NCI-H128 (cell line): Measurements from ENCODE around the gene STAM2.
"Not testable (repeated sequence)": the region's sequence is repeated elsewhere in the genome, so short reads cannot be mapped to it uniquely, and the experiment has no call there.

Experiments
- DNase-seq: peaks from one replicate; lab custom pipeline; 2025; ENCODE audit not compliant: unreplicated experiment; lab: John Stamatoyannopoulos, UW

Gene STAM2

GRCh38 chr2:152107140-152107539 is 68.4 kb downstream of the STAM2 start:
- DNase-seq = not testable (repeated sequence)

- no peak for DNase-seq
Measured at GRCh38 chr2:152106464-152106863, 69.1 kb downstream of the STAM2 start.

- no peak for DNase-seq
Measured at GRCh38 chr2:152103271-152103670, 72.3 kb downstream of the STAM2 start.

GRCh38 chr2:152100961-152101360 is 74.6 kb downstream of the STAM2 start:
- DNase-seq = no peak

GRCh38 chr2:152099367-152100050 is 76.1 kb downstream of the STAM2 start:
- no peak for DNase-seq

- DNase-seq = no peak
Measured at GRCh38 chr2:152098496-152099366, 76.8 kb downstream of the STAM2 start, which contains the start of gene CACNB4. Gene CACNB4, minus strand, starts transcription at chr2:152099044.

GRCh38 chr2:152097801-152098495 is 77.6 kb downstream of the STAM2 start:
- no peak for DNase-seq

- DNase-seq = no peak
Measured at GRCh38 chr2:152097290-152097800, 78.2 kb downstream of the STAM2 start.

- no peak for DNase-seq
Measured at GRCh38 chr2:152095146-152095545, 80.4 kb downstream of the STAM2 start.

GRCh38 chr2:152094014-152094413 is 81.5 kb downstream of the STAM2 start:
- DNase-seq = no peak

- no peak for DNase-seq
Measured at GRCh38 chr2:152093464-152093863, 82.1 kb downstream of the STAM2 start.

- no peak for DNase-seq
Measured at GRCh38 chr2:152092095-152092494, 83.5 kb downstream of the STAM2 start.

- DNase-seq = not testable (repeated sequence)
Measured at GRCh38 chr2:152090726-152091125, 84.8 kb downstream of the STAM2 start.

- DNase-seq = no peak
Measured at GRCh38 chr2:152089238-152089637, 86.3 kb downstream of the STAM2 start.

GRCh38 chr2:152088006-152088405 is 87.6 kb downstream of the STAM2 start:
- DNase-seq = no peak

GRCh38 chr2:152086231-152086630 is 89.3 kb downstream of the STAM2 start:
- no peak for DNase-seq

GRCh38 chr2:152084076-152084475 is 91.5 kb downstream of the STAM2 start:
- DNase-seq = no peak

- no peak for DNase-seq
Measured at GRCh38 chr2:152083202-152083875, 92.2 kb downstream of the STAM2 start.

- DNase-seq = no peak
Measured at GRCh38 chr2:152078662-152079061, 96.9 kb downstream of the STAM2 start.

- DNase-seq = no peak
Measured at GRCh38 chr2:152078023-152078422, 97.5 kb downstream of the STAM2 start.
